Hippocampal formation (tissue), 2 donors: ENCODE measurements around the gene GALNT2.

Experiments
- DNase-seq, 2 donors: peaks; one replicate each; lab custom pipeline; 2025; lab: John Stamatoyannopoulos, UW

GALNT2 gene

GRCh38 chr1:230066466-230067404 lies at the start of gene GALNT2:
GALNT2 (plus strand) TSS chr1:230067238; CDS start chr1:230067281, 43 bp downstream.
- DNase-seq: peak; percentile 85 to 94

GRCh38 chr1:230020451-230020850 lies 46.6 kb upstream of the GALNT2 start:
- DNase-seq: no peak

- DNase-seq: no peak
Measured at GRCh38 chr1:230022666-230023380, 44.2 kb upstream of the GALNT2 start.

- no peak for DNase-seq
Measured at GRCh38 chr1:230025686-230026085, 41.4 kb upstream of the GALNT2 start.

- DNase-seq: no peak
Measured at GRCh38 chr1:230026139-230026538, 40.9 kb upstream of the GALNT2 start.

- no peak for DNase-seq
Measured at GRCh38 chr1:230026572-230026971, 40.5 kb upstream of the GALNT2 start.

GRCh38 chr1:230028602-230029223 lies 38.3 kb upstream of the GALNT2 start:
- no peak for DNase-seq

- no peak for DNase-seq
Measured at GRCh38 chr1:230029244-230029941, 37.6 kb upstream of the GALNT2 start.

- DNase-seq: no peak
Measured at GRCh38 chr1:230030122-230030821, 36.8 kb upstream of the GALNT2 start.

GRCh38 chr1:230031131-230031530 lies 35.9 kb upstream of the GALNT2 start:
- no peak for DNase-seq

GRCh38 chr1:230032516-230033281 lies 34.3 kb upstream of the GALNT2 start:
- DNase-seq: no peak

- DNase-seq: no peak
Measured at GRCh38 chr1:230037261-230037660, 29.8 kb upstream of the GALNT2 start.

- DNase-seq: no peak
Measured at GRCh38 chr1:230040440-230040839, 26.6 kb upstream of the GALNT2 start.

GRCh38 chr1:230043081-230043480 lies 24.0 kb upstream of the GALNT2 start:
- no peak for DNase-seq

- DNase-seq: no peak
Measured at GRCh38 chr1:230044729-230045128, 22.3 kb upstream of the GALNT2 start.

GRCh38 chr1:230047114-230047865 lies 19.7 kb upstream of the GALNT2 start:
- DNase-seq: no peak

- DNase-seq: no peak
Measured at GRCh38 chr1:230048322-230048721, 18.7 kb upstream of the GALNT2 start.

GRCh38 chr1:230048922-230049321 lies 18.1 kb upstream of the GALNT2 start:
- no peak for DNase-seq

GRCh38 chr1:230049731-230050130 lies 17.3 kb upstream of the GALNT2 start:
- no peak for DNase-seq
